HL-60 (cell line): ENCODE data around the gene AKT2.

Source experiments
- DNase-seq, 2 experiments: peaks; one replicate each; pipeline ENCODE4 v3.0.0-alpha.2; 2010 to 2020; ENCODE audit warnings: low read depth in 1 of 2, low spot score in 1 of 2
- H3K27ac ChIP-seq: fragments of 250-450 bp; sonication (Bioruptor Pico); replicated peaks from 2 replicates; pipeline ENCODE4 v1.5.1; 2020; ENCODE audit warnings: mild to moderate bottlenecking, moderate library complexity
- H3K27me3 ChIP-seq: fragments of 250-450 bp; sonication (Bioruptor Pico); 2 replicates; pipeline ENCODE4 v1.5.1; 2021; ENCODE audit warnings: mild to moderate bottlenecking, moderate library complexity; ENCODE audit not compliant: insufficient read depth, poor library complexity, severe bottlenecking
- H3K4me3 ChIP-seq: replicated peaks from 2 replicates; pipeline ENCODE4 v1.5.1; 2011; ENCODE audit warnings: mild to moderate bottlenecking, control low read depth, low read length; ENCODE audit not compliant: insufficient read depth
- GABPA ChIP-seq: IDR thresholded peaks from 2 replicates; pipeline ENCODE4 v1.6.1; 2012; ENCODE audit warnings: low read depth
- POLR2AphosphoS5 ChIP-seq: IDR thresholded peaks from 2 replicates; pipeline ENCODE4 v1.6.1; 2012; ENCODE audit warnings: low read depth
- SPI1 ChIP-seq: IDR thresholded peaks from 2 replicates; pipeline ENCODE4 v1.6.1; 2012; ENCODE audit warnings: low read depth, mild to moderate bottlenecking, borderline replicate concordance
- TF ChIP-seq, protein P1 (sequence below): IDR thresholded peaks from one replicate; pipeline ENCODE4 v1.5.1; 2011; ENCODE audit warnings: low read length, control low read depth, inconsistent platforms; ENCODE audit not compliant: insufficient read depth
- TF ChIP-seq, protein P2 (sequence below): IDR thresholded peaks from 2 replicates; pipeline ENCODE4 v1.6.1; 2012; ENCODE audit warnings: low read depth; ENCODE audit not compliant: insufficient replicate concordance

AKT2 gene

DNA sequence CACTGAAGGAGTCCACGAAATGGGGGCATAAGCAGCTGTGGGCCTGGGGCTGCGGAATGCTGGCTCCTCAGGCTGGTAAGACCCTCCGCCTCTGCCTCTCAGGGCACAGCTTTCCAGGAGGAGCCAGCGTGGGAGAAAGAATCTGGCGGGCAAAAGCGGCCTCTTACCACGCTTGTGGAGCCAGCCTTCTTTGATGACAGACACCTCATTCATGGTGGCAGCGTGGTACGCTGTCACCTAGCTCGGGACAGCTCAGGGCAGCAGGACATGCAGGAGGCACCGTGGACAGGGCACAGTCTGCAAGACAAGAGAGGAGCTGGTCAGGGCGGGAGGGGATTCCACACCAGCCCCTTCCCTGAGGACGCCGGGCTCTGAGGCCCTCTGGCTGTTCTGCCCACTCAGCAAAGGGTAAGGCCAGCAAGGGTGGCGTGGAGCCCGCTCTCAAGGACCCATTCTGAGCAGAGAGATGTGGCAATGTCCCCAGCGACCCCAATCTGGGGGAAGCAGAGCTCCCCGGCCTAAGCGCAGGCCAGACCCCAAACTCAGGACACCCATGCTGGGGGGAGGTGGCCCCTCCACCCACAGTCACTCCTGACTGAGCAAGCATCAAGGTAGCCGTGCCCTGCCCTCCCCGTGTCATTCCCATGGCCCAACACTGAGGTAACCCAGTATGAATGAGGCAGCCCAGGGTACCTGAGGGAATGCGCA is 19.9 kb downstream of the AKT2 start:
- Histone ChIP-seq H3K27ac (no peak overlapping the region), H3K27me3 (no peaks in the 10 kb centered on the region), H3K4me3 (no peak overlapping the region)
- TF ChIP-seq GABPA: no peak
- TF ChIP-seq SPI1: no peak
- TF ChIP-seq, protein P1, sequence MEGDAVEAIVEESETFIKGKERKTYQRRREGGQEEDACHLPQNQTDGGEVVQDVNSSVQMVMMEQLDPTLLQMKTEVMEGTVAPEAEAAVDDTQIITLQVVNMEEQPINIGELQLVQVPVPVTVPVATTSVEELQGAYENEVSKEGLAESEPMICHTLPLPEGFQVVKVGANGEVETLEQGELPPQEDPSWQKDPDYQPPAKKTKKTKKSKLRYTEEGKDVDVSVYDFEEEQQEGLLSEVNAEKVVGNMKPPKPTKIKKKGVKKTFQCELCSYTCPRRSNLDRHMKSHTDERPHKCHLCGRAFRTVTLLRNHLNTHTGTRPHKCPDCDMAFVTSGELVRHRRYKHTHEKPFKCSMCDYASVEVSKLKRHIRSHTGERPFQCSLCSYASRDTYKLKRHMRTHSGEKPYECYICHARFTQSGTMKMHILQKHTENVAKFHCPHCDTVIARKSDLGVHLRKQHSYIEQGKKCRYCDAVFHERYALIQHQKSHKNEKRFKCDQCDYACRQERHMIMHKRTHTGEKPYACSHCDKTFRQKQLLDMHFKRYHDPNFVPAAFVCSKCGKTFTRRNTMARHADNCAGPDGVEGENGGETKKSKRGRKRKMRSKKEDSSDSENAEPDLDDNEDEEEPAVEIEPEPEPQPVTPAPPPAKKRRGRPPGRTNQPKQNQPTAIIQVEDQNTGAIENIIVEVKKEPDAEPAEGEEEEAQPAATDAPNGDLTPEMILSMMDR: no peak
- TF ChIP-seq, protein P2, sequence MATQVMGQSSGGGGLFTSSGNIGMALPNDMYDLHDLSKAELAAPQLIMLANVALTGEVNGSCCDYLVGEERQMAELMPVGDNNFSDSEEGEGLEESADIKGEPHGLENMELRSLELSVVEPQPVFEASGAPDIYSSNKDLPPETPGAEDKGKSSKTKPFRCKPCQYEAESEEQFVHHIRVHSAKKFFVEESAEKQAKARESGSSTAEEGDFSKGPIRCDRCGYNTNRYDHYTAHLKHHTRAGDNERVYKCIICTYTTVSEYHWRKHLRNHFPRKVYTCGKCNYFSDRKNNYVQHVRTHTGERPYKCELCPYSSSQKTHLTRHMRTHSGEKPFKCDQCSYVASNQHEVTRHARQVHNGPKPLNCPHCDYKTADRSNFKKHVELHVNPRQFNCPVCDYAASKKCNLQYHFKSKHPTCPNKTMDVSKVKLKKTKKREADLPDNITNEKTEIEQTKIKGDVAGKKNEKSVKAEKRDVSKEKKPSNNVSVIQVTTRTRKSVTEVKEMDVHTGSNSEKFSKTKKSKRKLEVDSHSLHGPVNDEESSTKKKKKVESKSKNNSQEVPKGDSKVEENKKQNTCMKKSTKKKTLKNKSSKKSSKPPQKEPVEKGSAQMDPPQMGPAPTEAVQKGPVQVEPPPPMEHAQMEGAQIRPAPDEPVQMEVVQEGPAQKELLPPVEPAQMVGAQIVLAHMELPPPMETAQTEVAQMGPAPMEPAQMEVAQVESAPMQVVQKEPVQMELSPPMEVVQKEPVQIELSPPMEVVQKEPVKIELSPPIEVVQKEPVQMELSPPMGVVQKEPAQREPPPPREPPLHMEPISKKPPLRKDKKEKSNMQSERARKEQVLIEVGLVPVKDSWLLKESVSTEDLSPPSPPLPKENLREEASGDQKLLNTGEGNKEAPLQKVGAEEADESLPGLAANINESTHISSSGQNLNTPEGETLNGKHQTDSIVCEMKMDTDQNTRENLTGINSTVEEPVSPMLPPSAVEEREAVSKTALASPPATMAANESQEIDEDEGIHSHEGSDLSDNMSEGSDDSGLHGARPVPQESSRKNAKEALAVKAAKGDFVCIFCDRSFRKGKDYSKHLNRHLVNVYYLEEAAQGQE: no peak
- no peak for TF ChIP-seq POLR2AphosphoS5
- no peak for DNase-seq

DNA sequence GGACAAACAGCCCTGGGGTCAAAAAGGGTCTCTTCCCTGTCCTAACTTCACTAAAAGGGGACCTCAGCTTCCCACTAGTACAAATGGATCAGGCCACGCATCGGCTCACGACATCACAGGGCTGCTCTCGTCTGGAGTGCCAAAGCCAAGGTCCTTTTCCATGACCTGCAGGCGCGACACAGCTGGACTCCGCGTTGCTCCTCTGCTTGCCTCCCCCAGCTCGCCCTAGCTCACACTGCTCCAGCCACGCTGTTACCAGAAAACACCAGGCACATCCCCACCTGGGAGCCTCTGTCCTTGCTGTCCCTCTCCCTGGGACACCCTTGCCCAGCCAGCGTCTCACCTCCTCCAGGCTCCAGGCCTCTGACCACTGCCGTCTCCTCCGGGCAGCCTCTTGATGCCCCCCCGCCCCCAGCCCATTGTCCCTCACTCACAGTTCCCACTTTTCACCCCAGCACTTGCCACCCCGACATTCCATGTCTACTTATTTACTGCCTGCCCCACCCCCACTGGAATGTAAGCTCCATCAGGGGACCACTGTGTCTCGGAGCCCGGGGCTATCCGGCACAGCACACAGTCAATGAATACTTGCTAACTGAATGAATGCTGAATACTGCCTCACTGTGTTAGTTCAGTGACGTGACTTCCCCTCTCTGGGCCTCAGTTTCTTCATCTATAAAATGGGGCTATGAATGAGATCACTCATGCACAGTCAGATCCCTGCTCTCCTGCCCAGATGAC is 20.7 kb downstream of the AKT2 start:
- Histone ChIP-seq H3K27ac (no peak overlapping the region), H3K4me3 (no peak overlapping the region), H3K27me3 (no peaks in the 10 kb centered on the region)
- no peak for TF ChIP-seq GABPA
- TF ChIP-seq SPI1: no peak
- TF ChIP-seq POLR2AphosphoS5: no peak
- TF ChIP-seq, protein P1: no peak
- TF ChIP-seq, protein P2: no peak
- DNase-seq: no peak

DNA sequence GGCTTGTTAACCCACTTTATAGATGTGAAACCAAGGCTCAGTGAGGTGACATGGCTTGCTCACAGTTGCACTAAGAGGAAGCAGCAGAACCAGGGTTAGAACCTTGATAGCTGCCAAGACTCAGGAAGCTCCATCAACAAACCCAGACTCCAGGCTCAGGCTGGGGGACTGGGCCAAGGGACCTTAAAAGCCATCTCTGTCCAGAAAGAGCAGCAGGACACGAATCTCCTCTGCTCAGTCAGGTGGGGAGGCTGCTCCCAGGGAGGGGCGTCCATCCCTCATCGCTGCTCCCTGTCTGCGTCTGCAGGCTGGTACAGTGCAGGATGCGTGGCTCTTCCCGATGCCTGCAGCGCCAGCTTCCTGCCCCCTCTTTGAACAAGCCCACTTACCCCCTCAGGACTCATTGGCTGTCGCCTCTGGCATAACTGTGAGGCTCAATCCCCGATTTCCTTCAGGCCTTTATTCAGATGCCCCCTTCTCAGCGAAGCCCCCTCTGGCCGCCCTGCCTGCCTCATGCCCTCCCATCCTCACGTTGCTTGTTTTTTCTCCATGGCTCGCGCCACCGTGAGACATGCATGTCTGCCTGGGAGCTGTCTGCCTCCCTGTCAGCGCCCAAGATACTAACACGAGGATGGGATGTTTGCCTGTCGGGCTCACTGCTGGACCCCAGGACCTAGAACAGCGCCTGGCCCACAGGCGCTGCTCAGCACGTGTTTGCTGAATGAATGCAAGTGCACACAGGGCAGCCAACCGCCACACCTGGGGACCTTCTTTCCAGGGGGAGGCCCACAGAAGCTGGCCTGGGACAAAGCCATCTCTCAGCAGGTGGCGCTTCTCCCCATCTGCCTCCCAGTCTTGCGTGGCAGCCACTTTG is 21.5 kb downstream of the AKT2 start:
- TF ChIP-seq SPI1: no peak
- TF ChIP-seq, protein P2: no peak
- TF ChIP-seq GABPA: no peak
- TF ChIP-seq POLR2AphosphoS5: no peak
- TF ChIP-seq, protein P1: no peak
- no peak for DNase-seq
- no peak overlapping the region for H3K4me3 ChIP-seq
- no peak overlapping the region for H3K27ac ChIP-seq
- H3K27me3 ChIP-seq: no peaks in the 10 kb centered on the region
